GM12891 (cell line): ENCODE measurements around the gene AGAP5.

Experiments
- POLR2A ChIP-seq: IDR thresholded peaks from 2 replicates; pipeline ENCODE4 v1.6.1; 2011; ENCODE audit warnings: low read depth, low read length, control low read depth
- POLR2AphosphoS5 ChIP-seq: IDR thresholded peaks from 2 replicates; pipeline ENCODE4 v1.6.1; 2011; ENCODE audit warnings: low read depth, low read length, control low read depth
- POU2F2 ChIP-seq: IDR thresholded peaks from 2 replicates; pipeline ENCODE4 v1.6.1; 2011; ENCODE audit warnings: low read depth, mild to moderate bottlenecking, control low read depth, low read length, moderate library complexity
- SPI1 ChIP-seq: IDR thresholded peaks from 2 replicates; pipeline ENCODE4 v1.6.1; 2011; ENCODE audit warnings: low read depth, low read length, control low read depth
- TAF1 ChIP-seq: IDR thresholded peaks from 2 replicates; pipeline ENCODE4 v1.6.1; 2011; ENCODE audit warnings: low read depth, low read length, control low read depth

DNA sequence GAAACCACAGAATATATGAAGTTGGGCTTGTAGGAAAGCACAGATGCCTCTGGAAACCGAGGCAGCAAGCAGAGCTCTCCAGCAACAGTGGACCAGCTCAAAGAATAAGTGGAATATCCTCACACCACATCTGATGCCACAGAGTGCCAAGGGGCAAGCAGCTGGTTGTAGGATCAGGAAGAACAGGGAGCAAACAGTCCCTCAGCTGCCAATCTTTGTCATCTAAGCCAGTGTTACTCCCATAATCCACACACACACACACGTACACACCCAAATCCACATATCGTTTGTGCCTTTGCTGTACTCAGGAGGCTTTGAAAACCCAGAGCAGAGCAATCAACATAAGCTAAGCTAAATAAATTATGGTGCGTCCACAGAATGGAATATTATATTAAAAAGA, 25.6 kb upstream of the AGAP5 start:
- TF ChIP-seq TAF1, result no peak
- TF ChIP-seq POLR2A, result no peak
- TF ChIP-seq POLR2AphosphoS5, result no peak
- TF ChIP-seq SPI1, result no peak
- no peak for TF ChIP-seq POU2F2
